Keratinocyte (primary cell): ENCODE data around the gene CTAG1B. TPM values are rescaled to one million over a fixed set of nuclear protein-coding genes. Genes with fewer than 3 reads are reported as not detected.

Source experiments
- DNase-seq: peaks from one replicate; pipeline ENCODE4 v3.0.0-alpha.2; 2011; ENCODE audit warnings: low read depth, missing footprints, low spot score
- FAIRE-seq: peaks from 2 replicates; lab custom pipeline; 2011; peaks lifted over from hg19 to GRCh38; lab: Jason Lieb, UNC
- H2AFZ ChIP-seq: 2 replicates; pipeline ENCODE4 v1.6.0; 2012; ENCODE audit warnings: low read length, control low read depth, inconsistent platforms; ENCODE audit not compliant: control insufficient read depth
- H3K27ac ChIP-seq: 2 replicates; pipeline ENCODE4 v1.5.1; 2011; ENCODE audit warnings: low read length; ENCODE audit not compliant: control insufficient read depth, insufficient read depth
- H3K27me3 ChIP-seq: 3 replicates; pipeline ENCODE4 v1.6.0; 2011; ENCODE audit warnings: low read length; ENCODE audit not compliant: control insufficient read depth, insufficient read depth; ENCODE audit errors: extremely low read depth
- H3K36me3 ChIP-seq, 2 experiments: 2 replicates in 1 of 2; 3 replicates in 1 of 2; pipeline ENCODE4 v1.5.1; 2011; ENCODE audit warnings: low read length in 2 of 2, mild to moderate bottlenecking in 1 of 2; ENCODE audit not compliant: control insufficient read depth in 2 of 2, insufficient read depth in 2 of 2; ENCODE audit errors: extremely low read depth in 1 of 2
- H3K4me1 ChIP-seq: 3 replicates; pipeline ENCODE4 v1.5.1; 2011; ENCODE audit warnings: low read length; ENCODE audit not compliant: control insufficient read depth, insufficient read depth; ENCODE audit errors: extremely low read depth
- H3K4me2 ChIP-seq: 3 replicates; pipeline ENCODE4 v1.6.0; 2011; ENCODE audit warnings: low read depth, low read length; ENCODE audit not compliant: control insufficient read depth, insufficient read depth; ENCODE audit errors: extremely low read depth
- H3K4me3 ChIP-seq, 3 experiments: fragments of 200-600 bp in 1 of 3; sonication (generic) in 1 of 3; 2 replicates in 2 of 3; 3 replicates in 1 of 3; pipeline ENCODE4 v1.5.1; 2011 to 2016; ENCODE audit warnings: low read length in 3 of 3, mild to moderate bottlenecking in 3 of 3, control low read depth in 2 of 3, inconsistent platforms in 1 of 3, low read depth in 1 of 3, mixed read lengths in 1 of 3, mixed run types in 1 of 3, moderate library complexity in 1 of 3; ENCODE audit not compliant: control insufficient read depth in 2 of 3, insufficient read depth in 2 of 3; ENCODE audit errors: extremely low read depth in 1 of 3
- H3K79me2 ChIP-seq: 2 replicates; pipeline ENCODE4 v1.6.0; 2012; ENCODE audit warnings: low read length; ENCODE audit not compliant: control insufficient read depth, insufficient read depth
- H3K9ac ChIP-seq: 3 replicates; pipeline ENCODE4 v1.6.0; 2011; ENCODE audit warnings: low read length; ENCODE audit not compliant: control insufficient read depth, insufficient read depth; ENCODE audit errors: extremely low read depth
- H3K9me1 ChIP-seq: 3 replicates; pipeline ENCODE4 v1.6.0; 2011; ENCODE audit warnings: low read length; ENCODE audit not compliant: control insufficient read depth, insufficient read depth; ENCODE audit errors: extremely low read depth
- H3K9me3 ChIP-seq: 2 replicates; pipeline ENCODE4 v1.5.1; 2012; ENCODE audit warnings: low read depth, low read length; ENCODE audit not compliant: control insufficient read depth
- H4K20me1 ChIP-seq: 3 replicates; pipeline ENCODE4 v1.6.0; 2011; ENCODE audit warnings: low read length; ENCODE audit not compliant: control insufficient read depth, insufficient read depth; ENCODE audit errors: extremely low read depth
- CTCF ChIP-seq, 3 experiments: IDR thresholded peaks in 1 of 3; conservative IDR thresholded peaks in 1 of 3; optimal IDR thresholded peaks in 1 of 3; 2 replicates in 2 of 3; 3 replicates in 1 of 3; pipeline versions ENCODE3 to v1.5.1; 2011; ENCODE audit warnings: low read length in 3 of 3, mild to moderate bottlenecking in 3 of 3, moderate library complexity in 2 of 3, control low read depth in 1 of 3, inconsistent platforms in 1 of 3; ENCODE audit not compliant: insufficient read depth in 2 of 3; ENCODE audit errors: extremely low read depth in 1 of 3
- EZH2 ChIP-seq: IDR thresholded peaks from one replicate; pipeline ENCODE4 v1.6.1; 2012; ENCODE audit warnings: inconsistent platforms, mild to moderate bottlenecking, low read length, moderate library complexity
- dilution Hi-C: fragments of 300-500 bp; cut with MboI; formaldehyde crosslinking; loops from one replicate; pipeline ENCODE4 v1.7.0; 2020; ENCODE audit warnings: low sequenced_read_pairs; ENCODE audit not compliant: extremely low pct_ligation_motif_present
- polyA plus RNA-seq, 5 experiments: library from polyadenylated mRNA; depleted of rRNA in 3 of 5; stranded (reverse) in 3 of 5; stranded (forward) in 1 of 5; unstranded in 1 of 5; fragments of >200 nt; gene quantifications; 1 replicate in 1 of 5; 2 replicates in 3 of 5; 3 replicates in 1 of 5; pipeline versions ENCODE4 v1.2.1 to v1.2.3, GENCODE V29; 2011 to 2012; ENCODE audit warnings: missing spikeins in 2 of 5, low read depth in 1 of 5, low replicate concordance in 1 of 5

Gene CTAG1B
- polyA plus RNA-seq, 1 donor (not counting 4 experiments of a cell fraction or from before 2014, with no cell fraction given), result not detected

GRCh38 chrX:154602226-154602625, 16.9 kb downstream of the CTAG1B start:
- Histone ChIP-seq H3K9me3 (peaks cover 4% of the 10 kb centered on the region), H3K4me2 (no peak overlapping the region), H3K27me3 (no peaks in the 10 kb centered on the region), H3K4me1 (peaks cover 23% of the 10 kb centered on the region), H3K9ac (no peak overlapping the region), H3K9me1 (no peaks in the 10 kb centered on the region), H2AFZ (no peak overlapping the region), H4K20me1 (no peaks in the 10 kb centered on the region), H3K79me2 (no peaks in the 10 kb centered on the region), H3K36me3 (no peaks in the 10 kb centered on the region), H3K4me3 (no peak overlapping the region), H3K27ac (no peak overlapping the region)
- dilution Hi-C loops, result no loop called here
- no peak for DNase-seq
- FAIRE-seq, result no peak
- no peak for TF ChIP-seq CTCF (optimal IDR thresholded peaks at IDR 0.05 in 1 of 3, IDR thresholded peaks at IDR 0.05 in 1 of 3, conservative IDR thresholded peaks at IDR 0.05 in 1 of 3; ENCODE audit: extremely low read depth in 1 of 3, insufficient read depth in 2 of 3, low read length in 3 of 3)
- no peak for TF ChIP-seq EZH2

GRCh38 chrX:154600759-154601374, 18.2 kb downstream of the CTAG1B start:
- Histone ChIP-seq H3K36me3 (no peaks in the 10 kb centered on the region), H4K20me1 (no peaks in the 10 kb centered on the region), H3K27ac (peak overlapping the region; percentile 57), H3K4me3 (no peak overlapping the region), H3K9ac (peak overlapping the region; percentile 35), H3K79me2 (no peaks in the 10 kb centered on the region), H2AFZ (no peak overlapping the region), H3K4me1 (peaks cover 29% of the 10 kb centered on the region), H3K4me2 (peak overlapping the region; percentile 42), H3K9me3 (peaks cover 4% of the 10 kb centered on the region), H3K9me1 (no peaks in the 10 kb centered on the region), H3K27me3 (no peaks in the 10 kb centered on the region)
- DNase-seq (no peak), FAIRE-seq (no peak)
- dilution Hi-C loops, result no loop called here
- TF ChIP-seq EZH2, result no peak
- TF ChIP-seq CTCF (optimal IDR thresholded peaks at IDR 0.05 in 1 of 3, IDR thresholded peaks at IDR 0.05 in 1 of 3, conservative IDR thresholded peaks at IDR 0.05 in 1 of 3; ENCODE audit: extremely low read depth in 1 of 3, insufficient read depth in 2 of 3, low read length in 3 of 3), result no peak
